GM18498 (cell line): ENCODE results near the gene TTC16.

ENCODE experiments used
- ATAC-seq: cut with Tn5 transposase; IDR thresholded peaks from one replicate; pipeline ENCODE4 v1.9.1; 2021; ENCODE audit warnings: mild to moderate bottlenecking, moderate library complexity; ENCODE audit not compliant: unreplicated experiment

The TTC16 gene

DNA sequence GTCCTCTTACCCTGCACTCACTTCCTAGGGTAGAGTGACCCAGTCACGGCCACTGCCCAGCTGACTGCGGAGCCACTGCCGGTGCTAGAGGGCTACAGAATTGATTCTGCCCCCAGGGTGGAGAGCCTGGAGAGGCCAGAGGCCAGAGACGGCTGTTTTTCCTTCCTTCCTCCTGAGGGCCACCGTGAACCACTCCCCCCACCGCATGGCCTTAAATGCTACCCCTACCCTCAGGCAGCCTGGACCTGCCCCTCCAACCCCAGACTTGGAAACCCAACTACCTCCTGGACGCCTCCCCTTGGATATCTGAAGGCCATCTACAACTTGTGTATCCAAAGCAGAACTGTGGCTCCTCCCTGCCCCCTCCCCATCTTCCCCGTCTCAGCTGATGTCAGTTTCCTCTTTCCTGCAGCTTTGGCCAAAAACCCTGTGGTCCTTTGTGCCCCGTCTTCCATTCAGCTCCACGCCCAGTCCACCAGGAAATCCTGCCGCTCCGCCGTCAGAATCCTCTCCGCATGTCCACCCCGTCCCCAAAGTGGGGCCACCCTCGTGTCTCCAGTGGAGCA lies 46.3 kb downstream of the TTC16 start:
- no peak for ATAC-seq

GRCh38 chr9:127763918-127764384 lies 48.1 kb downstream of the TTC16 start:
- ATAC-seq, result no peak

DNA sequence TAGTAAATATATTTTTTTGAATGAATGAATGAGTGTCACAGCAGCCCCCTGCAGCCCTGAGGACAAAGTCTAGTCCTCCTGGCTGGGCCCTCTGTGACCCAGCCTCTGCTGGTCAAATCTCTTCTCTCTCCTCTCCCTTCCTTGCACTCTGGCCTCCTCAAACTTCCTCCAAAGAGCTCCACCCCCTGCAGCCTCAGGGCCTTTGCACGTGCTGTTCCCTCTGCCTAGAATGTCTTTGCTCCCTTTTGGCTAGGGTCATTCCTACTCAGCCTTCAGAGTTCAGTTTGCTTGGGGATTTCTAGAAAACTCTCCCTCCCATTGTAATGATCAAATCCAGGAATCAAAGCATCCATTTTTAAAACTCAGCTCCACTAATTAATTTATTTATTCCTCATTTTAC lies 49.5 kb downstream of the TTC16 start:
- no peak for ATAC-seq

DNA sequence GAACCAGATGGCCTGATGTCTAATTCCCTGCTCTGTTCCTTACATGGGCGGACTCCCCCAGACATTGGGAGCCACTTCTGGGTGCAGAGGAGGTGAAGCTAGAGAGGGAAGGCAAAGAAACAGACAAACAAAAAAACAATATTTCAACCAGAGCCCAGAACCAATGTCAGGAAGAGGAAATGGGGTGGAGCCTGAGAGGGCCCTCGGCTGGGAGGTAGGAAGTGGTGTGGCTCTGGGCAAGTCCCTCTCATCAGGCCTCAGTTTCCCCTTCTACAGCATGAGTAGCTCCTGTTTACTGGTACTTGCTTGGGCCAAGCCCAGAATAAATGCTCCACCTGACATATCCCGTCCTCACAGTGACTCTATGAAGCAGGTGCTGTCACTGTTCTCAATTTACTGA lies 51.5 kb downstream of the TTC16 start:
- no peak for ATAC-seq

- no peak for ATAC-seq
Observed at GRCh38 chr9:127767909-127768331, 52.0 kb downstream of the TTC16 start.

DNA sequence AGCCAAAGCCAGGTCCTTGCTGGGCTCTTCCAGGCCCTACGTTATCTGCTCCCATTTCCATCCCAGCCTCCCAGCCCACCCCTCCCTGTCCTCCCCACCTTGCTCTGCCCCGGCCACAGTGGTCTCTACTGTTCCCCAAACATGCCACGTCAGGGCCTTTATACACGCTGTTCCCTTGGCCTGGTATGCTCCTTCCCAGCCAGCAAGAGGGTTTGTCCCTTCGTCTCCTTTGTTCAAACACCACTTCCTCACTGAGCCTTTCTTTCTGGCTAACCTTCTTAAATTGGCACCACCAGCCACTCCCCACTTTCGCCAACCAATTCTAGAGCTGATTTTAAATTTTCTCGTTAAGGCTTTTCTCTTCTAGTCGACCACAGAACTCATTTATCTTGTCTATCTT lies 52.8 kb downstream of the TTC16 start:
- no peak for ATAC-seq

GRCh38 chr9:127769101-127769500 lies 53.2 kb downstream of the TTC16 start:
- no peak for ATAC-seq

DNA sequence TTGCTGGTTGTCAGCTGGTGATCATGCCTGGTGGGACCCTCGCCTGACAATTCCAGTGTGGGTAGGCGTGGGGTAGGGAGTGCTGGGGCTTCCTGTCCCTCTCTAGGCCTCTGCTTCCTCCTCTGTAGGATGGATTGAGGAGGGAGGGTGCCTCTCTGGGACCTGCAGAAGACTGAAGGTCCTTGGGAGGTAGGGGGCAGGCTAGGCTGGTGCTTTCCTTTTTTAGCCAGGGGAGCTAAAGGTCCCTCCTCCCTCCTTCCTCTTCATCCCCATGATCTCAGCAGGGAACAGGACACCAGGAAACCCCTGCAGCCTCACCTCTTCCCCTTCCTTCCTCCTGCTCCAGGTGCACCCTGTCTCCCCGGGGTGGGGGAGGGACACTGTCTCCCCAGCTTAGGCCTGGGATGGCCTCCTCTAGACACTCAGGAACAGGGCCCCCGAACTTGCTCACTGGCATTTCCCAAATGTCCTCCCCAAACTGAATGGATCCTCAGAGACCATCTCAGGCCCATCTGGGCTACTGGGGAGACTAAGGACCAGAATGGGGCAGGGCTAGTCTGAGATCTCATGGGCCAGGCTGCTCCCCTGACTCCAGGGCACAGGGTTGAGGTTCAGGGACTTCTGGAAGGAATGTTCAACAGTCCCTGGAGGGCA lies 54.2 kb downstream of the TTC16 start:
- ATAC-seq, result no peak

GRCh38 chr9:127770583-127770904 lies 54.7 kb downstream of the TTC16 start:
- ATAC-seq, result no peak

- ATAC-seq, result peak; percentile 91
Observed at GRCh38 chr9:127770905-127771569, 55.2 kb downstream of the TTC16 start.

DNA sequence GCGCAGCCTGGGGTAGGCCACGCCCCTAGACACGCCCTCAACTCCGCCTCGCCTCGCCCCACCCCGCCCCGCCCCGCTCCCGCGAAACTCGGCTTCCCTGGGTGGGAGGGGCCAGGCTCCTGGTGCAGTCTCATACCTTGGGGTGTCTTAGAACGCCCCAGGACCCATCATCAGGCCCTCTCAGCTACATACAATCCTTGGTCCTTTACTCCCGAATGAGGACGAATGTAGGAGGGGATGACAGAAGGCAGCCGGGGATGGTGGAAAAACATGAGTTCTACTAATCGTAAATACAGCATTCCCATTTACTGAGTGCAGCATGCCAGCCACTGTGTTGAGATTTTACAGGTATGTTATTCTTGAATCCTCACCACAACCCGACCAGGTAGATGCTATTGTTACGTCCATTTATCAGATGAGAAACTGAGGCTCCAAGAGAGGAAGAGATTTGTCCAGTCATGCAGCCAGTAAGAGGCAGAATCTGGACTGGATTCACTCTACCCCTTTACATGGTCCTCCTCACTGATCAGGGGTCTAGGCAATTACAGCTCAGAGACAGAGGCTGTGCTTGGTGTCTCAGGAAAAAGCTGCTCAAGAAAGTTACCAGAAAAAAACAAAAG lies 55.8 kb downstream of the TTC16 start:
- no peak for ATAC-seq

DNA sequence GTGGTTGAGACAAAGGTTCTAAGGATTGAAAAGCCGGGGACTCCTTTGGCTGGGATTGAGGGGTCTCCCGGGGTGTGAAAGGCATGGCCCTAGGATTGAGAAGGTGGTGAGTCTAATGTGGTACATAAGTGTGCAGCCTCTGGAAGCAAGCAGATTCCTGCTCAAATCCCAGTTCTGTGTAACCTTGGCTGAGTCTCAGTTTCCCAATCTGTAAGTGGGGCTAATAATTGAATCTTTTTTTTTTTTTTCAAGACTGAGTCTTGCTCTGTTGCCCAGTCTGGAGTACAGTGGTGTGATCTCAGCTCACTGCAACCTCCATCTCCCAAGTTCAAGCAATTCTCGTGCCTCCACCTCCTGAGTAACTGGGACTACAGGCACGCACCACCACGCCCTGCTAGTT lies 56.7 kb downstream of the TTC16 start:
- ATAC-seq, result no peak

DNA sequence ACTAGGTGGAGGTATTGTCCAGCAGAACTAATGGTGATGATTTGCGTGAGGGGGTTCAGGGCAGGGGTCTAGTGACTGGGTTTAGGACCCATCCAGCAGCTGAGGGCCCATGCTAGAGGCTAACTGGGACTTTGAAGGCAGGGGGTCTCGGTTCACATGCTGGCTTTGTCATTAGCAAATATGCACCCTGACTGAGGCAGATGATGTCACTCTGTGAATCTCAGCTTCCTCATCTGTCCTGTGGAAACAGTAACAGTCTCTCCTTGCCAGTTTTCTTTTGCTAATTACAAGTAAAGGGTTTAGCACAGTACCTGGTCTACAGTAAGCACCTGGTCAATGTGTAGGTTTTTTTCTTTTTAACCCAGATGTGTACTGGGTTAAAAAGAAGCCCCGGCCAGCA lies 57.4 kb downstream of the TTC16 start:
- ATAC-seq, result no peak

- no peak for ATAC-seq
Observed at GRCh38 chr9:127773981-127774380, 58.1 kb downstream of the TTC16 start.

DNA sequence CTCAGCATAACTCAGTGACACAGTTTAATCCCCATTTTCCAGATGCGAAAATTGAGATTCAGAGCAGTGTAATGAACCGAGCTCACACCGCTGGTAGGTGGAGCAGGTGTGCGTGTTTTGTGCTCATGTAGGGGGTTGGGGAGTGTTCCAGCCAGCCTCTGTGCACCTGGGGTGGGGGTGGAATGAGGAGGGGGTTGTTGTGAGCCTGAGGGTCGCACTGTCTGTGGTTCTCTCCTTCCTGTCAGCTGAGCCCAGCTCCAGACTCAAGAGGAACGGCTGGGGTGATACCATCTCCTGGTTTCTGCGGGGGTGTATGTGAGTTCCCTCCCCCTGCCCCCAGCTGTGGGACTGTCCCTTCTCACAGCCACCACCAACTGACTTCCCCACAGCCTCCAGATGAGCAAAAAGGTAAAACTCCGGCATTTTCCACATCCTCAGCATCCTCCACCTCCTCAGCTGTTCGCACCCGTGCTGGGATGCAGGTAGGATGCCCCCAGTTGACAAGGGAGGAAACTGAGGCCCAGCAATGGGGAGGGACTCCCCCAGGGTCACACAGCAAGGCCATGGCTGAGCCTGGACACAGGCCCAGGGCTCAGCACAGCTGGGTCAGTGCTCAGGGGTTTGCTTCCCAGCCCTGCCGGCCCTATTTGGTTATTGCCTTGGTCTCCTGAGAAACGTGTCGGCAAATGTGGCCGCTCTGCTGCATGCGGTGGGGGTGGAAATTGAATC lies 60.5 kb downstream of the TTC16 start:
- ATAC-seq, result peak; percentile 34

DNA sequence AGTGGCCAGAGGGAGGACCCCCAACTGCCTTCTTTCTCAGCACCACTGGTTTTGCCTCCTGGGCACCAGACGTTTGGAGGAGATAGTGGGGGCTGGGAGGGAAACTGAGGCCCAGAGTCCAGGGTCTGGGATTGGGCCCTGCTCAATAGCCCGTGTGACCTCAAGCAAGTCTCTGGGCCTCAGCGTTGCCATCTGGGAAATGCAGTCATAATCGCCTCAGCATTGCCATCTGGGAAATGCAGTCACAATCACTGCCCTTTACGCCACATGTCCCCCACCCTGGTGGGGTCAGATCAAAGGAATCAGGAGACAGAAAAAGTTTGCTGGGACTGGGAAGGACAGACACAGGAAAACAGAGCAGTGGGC lies 61.0 kb downstream of the TTC16 start:
- no peak for ATAC-seq

- no peak for ATAC-seq
Observed at GRCh38 chr9:127777368-127777980, 61.6 kb downstream of the TTC16 start.

DNA sequence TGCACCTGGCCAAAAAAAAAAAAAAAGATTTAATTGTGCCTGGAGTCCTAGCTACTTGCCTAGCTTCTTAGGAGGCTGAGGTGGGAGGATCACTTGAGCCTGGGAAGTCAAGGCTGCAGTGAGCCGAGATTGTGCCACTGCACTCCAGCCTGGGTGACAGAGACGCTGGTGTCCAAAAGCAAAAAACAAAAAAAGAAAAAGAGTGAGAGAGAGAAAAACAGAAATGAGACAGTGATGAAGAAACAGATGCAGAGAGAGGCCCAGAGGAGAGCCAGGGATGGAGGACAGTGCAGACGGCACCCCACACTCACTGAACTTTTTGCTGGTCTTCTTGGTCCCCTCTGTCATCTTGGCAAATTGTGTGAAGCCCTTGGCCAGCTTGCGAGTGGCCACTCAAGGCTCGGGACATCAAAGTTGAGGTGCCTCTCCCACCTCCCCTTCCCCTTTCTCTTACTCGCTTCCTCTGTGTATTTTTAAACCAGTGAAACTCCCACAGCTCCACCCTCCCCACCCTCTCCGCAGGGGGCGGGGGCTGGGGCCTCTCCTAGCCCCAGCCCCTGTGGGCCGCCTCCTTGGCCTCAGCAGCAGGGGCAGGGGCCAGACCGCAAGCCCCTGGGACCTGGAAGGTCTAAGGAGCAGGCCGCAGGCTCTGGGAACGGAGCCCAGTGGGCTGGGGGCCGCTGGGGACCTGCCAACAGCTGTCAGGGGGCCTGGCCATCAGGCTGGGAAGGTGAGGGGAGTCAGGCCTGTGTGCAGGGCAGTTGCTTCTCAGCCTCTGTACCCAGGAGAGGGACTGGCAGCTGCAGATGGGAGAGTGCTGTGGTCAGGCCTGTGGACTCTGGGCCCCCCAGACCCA lies 62.6 kb downstream of the TTC16 start, which contains the start of gene SH2D3C:
Gene SH2D3C, minus strand, starts transcription at position 387 of the 856 bp plus-strand sequence. Its CDS starts 39 bp downstream, at position 348.
- ATAC-seq, result peak; percentile 40

DNA sequence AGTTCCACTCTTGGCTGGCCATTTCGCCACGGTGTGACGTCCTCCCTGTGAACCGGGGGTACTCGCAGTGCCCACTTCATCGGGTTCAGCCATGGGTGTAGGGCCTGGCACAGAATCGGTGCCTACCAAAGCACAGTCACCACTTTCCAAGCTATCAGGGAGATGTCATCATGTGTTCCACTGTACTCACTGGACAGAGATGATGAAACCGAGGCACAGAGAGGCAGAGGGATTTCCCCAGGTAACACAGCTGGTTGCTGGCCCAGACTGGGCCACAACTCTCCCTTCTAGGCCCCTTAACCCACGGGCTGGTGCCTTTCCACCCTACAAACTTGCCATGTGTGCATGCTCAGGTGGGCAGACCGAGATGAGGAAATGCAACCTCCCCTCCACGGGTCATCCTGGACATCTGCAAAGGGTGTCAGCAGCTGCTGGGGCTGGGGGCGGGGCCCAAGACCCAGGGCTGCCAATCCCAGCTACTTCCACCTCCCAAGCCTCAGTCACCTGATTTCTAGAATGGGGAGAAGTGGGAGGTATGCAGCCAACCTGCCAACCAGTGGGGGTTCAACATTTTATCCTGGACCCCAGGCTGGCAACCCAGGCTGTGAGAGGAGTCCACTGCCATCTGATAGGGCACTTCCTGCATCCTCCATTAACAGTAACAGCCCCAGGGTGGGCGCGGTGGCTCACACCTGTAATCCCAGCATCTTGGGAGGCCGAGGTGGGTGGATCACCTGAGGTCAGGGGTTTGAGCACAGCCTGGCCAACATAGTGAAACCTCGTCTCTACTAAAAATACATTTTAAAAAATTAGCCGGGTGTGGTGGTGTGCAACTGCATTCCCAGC lies 63.5 kb downstream of the TTC16 start:
- ATAC-seq, result peak; percentile 42
